Fibroblast of lung (primary cell): ENCODE measurements around the gene CAMSAP2. TPM values are rescaled to one million over a fixed set of nuclear protein-coding genes. Genes with fewer than 3 reads are reported as not detected.
"Not testable (repeated sequence)": the region's sequence is repeated elsewhere in the genome, so short reads cannot be mapped to it uniquely, and the experiment has no call there.

ENCODE experiments used
- DNase-seq, 2 donors: peaks; one replicate each; pipeline versions ENCODE4 v3.0.0 to v3.0.0-alpha.2; 2010; ENCODE audit warnings: low read depth in 2 of 2
- H2AFZ ChIP-seq: 2 replicates; pipeline ENCODE4 v1.5.1; 2012; ENCODE audit warnings: low read length, control low read depth, inconsistent platforms
- H3K27ac ChIP-seq: 2 replicates; pipeline ENCODE4 v1.5.1; 2011; ENCODE audit warnings: low read length, control low read depth; ENCODE audit not compliant: insufficient read depth
- H3K27me3 ChIP-seq: 2 replicates; pipeline ENCODE4 v1.5.1; 2011; ENCODE audit warnings: mild to moderate bottlenecking, low read length; ENCODE audit not compliant: control insufficient read depth, insufficient read depth
- H3K36me3 ChIP-seq: 2 replicates; pipeline ENCODE4 v1.5.1; 2011; ENCODE audit warnings: low read length; ENCODE audit not compliant: control insufficient read depth, insufficient read depth
- H3K4me1 ChIP-seq: 2 replicates; pipeline ENCODE4 v1.5.1; 2011; ENCODE audit warnings: low read length; ENCODE audit not compliant: control insufficient read depth, insufficient read depth; ENCODE audit errors: extremely low read depth
- H3K4me2 ChIP-seq: 2 replicates; pipeline ENCODE4 v1.5.1; 2011; ENCODE audit warnings: low read length, control low read depth; ENCODE audit not compliant: insufficient read depth; ENCODE audit errors: extremely low read depth
- H3K4me3 ChIP-seq, 4 experiments: fragments of 200-600 bp in 1 of 4; sonication (generic) in 1 of 4; replicated peaks in 1 of 4; 2 replicates each; pipeline ENCODE4 v1.5.1; 2011 to 2016; ENCODE audit warnings: low read length in 4 of 4, low read depth in 3 of 4, mild to moderate bottlenecking in 3 of 4, control low read depth in 2 of 4, inconsistent platforms in 1 of 4, mixed read lengths in 1 of 4; ENCODE audit not compliant: insufficient read depth in 1 of 4; ENCODE audit errors: control extremely low read depth in 1 of 4
- H3K79me2 ChIP-seq: 2 replicates; pipeline ENCODE4 v1.5.1; 2012; ENCODE audit warnings: mild to moderate bottlenecking, low read length, inconsistent platforms; ENCODE audit not compliant: control insufficient read depth, insufficient read depth
- H3K9ac ChIP-seq: 2 replicates; pipeline ENCODE4 v1.5.1; 2011; ENCODE audit warnings: mild to moderate bottlenecking, low read length, control low read depth; ENCODE audit not compliant: insufficient read depth
- H3K9me3 ChIP-seq: 2 replicates; pipeline ENCODE4 v1.5.1; 2012; ENCODE audit warnings: low read depth, low read length; ENCODE audit not compliant: control insufficient read depth, insufficient read depth
- H4K20me1 ChIP-seq: 2 replicates; pipeline ENCODE4 v1.5.1; 2011; ENCODE audit warnings: low read length; ENCODE audit not compliant: control insufficient read depth, insufficient read depth; ENCODE audit errors: extremely low read depth
- CTCF ChIP-seq, 2 donors: IDR thresholded peaks in 1 of 2; conservative IDR thresholded peaks in 1 of 2; 1 replicate in 1 of 2; 2 replicates in 1 of 2; pipeline ENCODE4 v1.5.1; 2011 to 2012; ENCODE audit warnings: low read length in 2 of 2, control low read depth in 1 of 2, inconsistent platforms in 1 of 2, low read depth in 1 of 2, mild to moderate bottlenecking in 1 of 2
- EZH2 ChIP-seq: IDR thresholded peaks from 2 replicates; pipeline ENCODE4 v1.5.1; 2012; ENCODE audit warnings: low read length, control low read depth, mild to moderate bottlenecking; ENCODE audit errors: missing control alignments
- polyA plus RNA-seq, 2 donors: library from polyadenylated mRNA; depleted of rRNA in 1 of 2; stranded (reverse) in 1 of 2; unstranded in 1 of 2; fragments of >200 nt; gene quantifications; 2 replicates each; pipeline ENCODE4 v1.2.1, GENCODE V29; 2011 to 2012; ENCODE audit warnings: missing spikeins in 1 of 2
- total RNA-seq: library from RNA; depleted of rRNA; stranded (reverse); fragments of >200 nt; gene quantifications from 2 replicates; pipeline ENCODE4 v1.2.1, GENCODE V29; 2014

CAMSAP2 gene
- total and polyA plus RNA-seq, 2 donors (not counting 1 experiment from before 2014, with no cell fraction given) = 22.3 to 32.5 TPM

GRCh38 chr1:200741551-200742207 is 3.0 kb downstream of the CAMSAP2 start:
- peaks cover 2% of the 10 kb centered on the region for H3K4me1 ChIP-seq
- peak overlapping the region; percentile 69 for H3K4me2 ChIP-seq
- H2AFZ ChIP-seq = no peak overlapping the region
- no peaks in the 10 kb centered on the region for H3K9me3 ChIP-seq
- DNase-seq = no peak
- no peak for TF ChIP-seq EZH2
- no peak for TF ChIP-seq CTCF (conservative IDR thresholded peaks at IDR 0.05 in 1 of 2, IDR thresholded peaks at IDR 0.05 in 1 of 2; ENCODE audit: low read depth in 1 of 2, low read length in 2 of 2)
- H4K20me1 ChIP-seq = peaks cover 2% of the 10 kb centered on the region
- peak overlapping the region; percentile 5 for H3K9ac ChIP-seq
- peaks cover 68% of the 10 kb centered on the region for H3K79me2 ChIP-seq
- H3K27ac ChIP-seq = no peak overlapping the region
- H3K36me3 ChIP-seq = no peaks in the 10 kb centered on the region
- peak overlapping the region; percentile 76 to 97 (median 92) for H3K4me3 ChIP-seq
- no peaks in the 10 kb centered on the region for H3K27me3 ChIP-seq

- H3K27ac ChIP-seq = no peak overlapping the region
- no peak overlapping the region for H3K4me3 ChIP-seq
- H3K9ac ChIP-seq = no peak overlapping the region
- H3K79me2 ChIP-seq = peaks cover 88% of the 10 kb centered on the region
- H3K4me1 ChIP-seq = peaks cover 2% of the 10 kb centered on the region
- H3K36me3 ChIP-seq = no peaks in the 10 kb centered on the region
- peaks cover 2% of the 10 kb centered on the region for H4K20me1 ChIP-seq
- no peaks in the 10 kb centered on the region for H3K27me3 ChIP-seq
- TF ChIP-seq CTCF (conservative IDR thresholded peaks at IDR 0.05 in 1 of 2, IDR thresholded peaks at IDR 0.05 in 1 of 2; ENCODE audit: low read depth in 1 of 2, low read length in 2 of 2) (no peak), EZH2 (no peak)
- H2AFZ ChIP-seq = no peak overlapping the region
- DNase-seq = no peak
- H3K4me2 ChIP-seq = no peak overlapping the region
- no peaks in the 10 kb centered on the region for H3K9me3 ChIP-seq
These were observed 5.5 kb downstream of the CAMSAP2 start for GRCh38 chr1:200744143-200744542.

- peaks cover 1% of the 10 kb centered on the region for H3K36me3 ChIP-seq
- H3K4me1 ChIP-seq = no peaks in the 10 kb centered on the region
- no peaks in the 10 kb centered on the region for H3K9me3 ChIP-seq
- DNase-seq = no peak
- TF ChIP-seq EZH2 = no peak
- no peak for TF ChIP-seq CTCF (conservative IDR thresholded peaks at IDR 0.05 in 1 of 2, IDR thresholded peaks at IDR 0.05 in 1 of 2; ENCODE audit: low read depth in 1 of 2, low read length in 2 of 2)
- H3K4me2 ChIP-seq = no peak overlapping the region
- H4K20me1 ChIP-seq = peaks cover 2% of the 10 kb centered on the region
- no peak overlapping the region for H3K4me3 ChIP-seq
- no peak overlapping the region for H2AFZ ChIP-seq
- H3K79me2 ChIP-seq = peaks cover 77% of the 10 kb centered on the region
- no peak overlapping the region for H3K27ac ChIP-seq
- no peaks in the 10 kb centered on the region for H3K27me3 ChIP-seq
- H3K9ac ChIP-seq = no peak overlapping the region
These were observed 10.4 kb downstream of the CAMSAP2 start for GRCh38 chr1:200749090-200749489.

GRCh38 chr1:200750749-200751148 is 12.1 kb downstream of the CAMSAP2 start:
- H2AFZ ChIP-seq, H4K20me1 ChIP-seq, H3K4me3 ChIP-seq, H3K27me3 ChIP-seq, H3K4me1 ChIP-seq, H3K9ac ChIP-seq, H3K36me3 ChIP-seq, H3K27ac ChIP-seq, H3K9me3 ChIP-seq, H3K4me2 ChIP-seq: not testable (repeated sequence)
- peak in 1 of 2 donors; percentile 28 for DNase-seq
- H3K79me2 ChIP-seq = peaks cover 72% of the 10 kb centered on the region
